Measurements from ENCODE around the gene PLCG2.

DNA sequence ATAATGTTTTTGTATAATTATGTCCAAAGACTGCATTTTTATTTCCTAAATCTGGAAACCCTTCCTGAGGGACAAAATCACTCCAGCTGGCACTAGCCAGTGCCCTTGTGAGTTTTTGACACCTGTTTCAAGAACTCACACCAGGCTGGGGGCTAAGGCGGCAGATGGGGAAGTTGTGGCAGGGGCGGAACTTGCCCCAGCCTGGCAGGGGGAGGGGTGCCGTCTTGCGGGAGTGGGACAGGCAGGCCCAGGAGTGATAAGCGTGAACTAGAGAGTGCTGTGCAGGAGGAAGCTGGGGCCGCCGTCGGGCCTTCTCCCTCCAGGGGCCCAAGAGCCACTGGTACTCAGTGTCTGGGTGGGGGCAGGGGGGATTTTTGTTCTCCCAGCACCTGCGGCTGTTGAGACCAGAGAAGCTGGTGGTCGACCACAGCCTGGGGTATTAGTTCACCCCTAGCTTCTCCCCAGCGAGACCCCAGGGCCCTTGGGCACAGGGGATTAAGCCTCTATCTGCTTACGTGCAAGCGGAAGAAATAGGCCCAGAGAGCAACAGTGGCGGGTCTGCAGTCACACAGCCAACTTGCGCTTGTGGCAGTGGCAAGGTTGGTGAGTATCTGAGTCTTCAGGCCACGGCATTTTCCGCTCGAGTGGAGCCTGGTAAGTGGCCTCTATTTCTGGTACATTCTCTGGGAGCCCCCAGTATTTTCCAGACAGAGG, 40.2 kb upstream of the PLCG2 start:
- TF ChIP-seq, protein P1, sequence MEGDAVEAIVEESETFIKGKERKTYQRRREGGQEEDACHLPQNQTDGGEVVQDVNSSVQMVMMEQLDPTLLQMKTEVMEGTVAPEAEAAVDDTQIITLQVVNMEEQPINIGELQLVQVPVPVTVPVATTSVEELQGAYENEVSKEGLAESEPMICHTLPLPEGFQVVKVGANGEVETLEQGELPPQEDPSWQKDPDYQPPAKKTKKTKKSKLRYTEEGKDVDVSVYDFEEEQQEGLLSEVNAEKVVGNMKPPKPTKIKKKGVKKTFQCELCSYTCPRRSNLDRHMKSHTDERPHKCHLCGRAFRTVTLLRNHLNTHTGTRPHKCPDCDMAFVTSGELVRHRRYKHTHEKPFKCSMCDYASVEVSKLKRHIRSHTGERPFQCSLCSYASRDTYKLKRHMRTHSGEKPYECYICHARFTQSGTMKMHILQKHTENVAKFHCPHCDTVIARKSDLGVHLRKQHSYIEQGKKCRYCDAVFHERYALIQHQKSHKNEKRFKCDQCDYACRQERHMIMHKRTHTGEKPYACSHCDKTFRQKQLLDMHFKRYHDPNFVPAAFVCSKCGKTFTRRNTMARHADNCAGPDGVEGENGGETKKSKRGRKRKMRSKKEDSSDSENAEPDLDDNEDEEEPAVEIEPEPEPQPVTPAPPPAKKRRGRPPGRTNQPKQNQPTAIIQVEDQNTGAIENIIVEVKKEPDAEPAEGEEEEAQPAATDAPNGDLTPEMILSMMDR (IDR thresholded peaks at IDR 0.05) = no peak
- TF ChIP-seq POLR2A (IDR thresholded peaks at IDR 0.05) = no peak
